Fibroblast of lung (primary cell): Measurements from ENCODE around the gene SRD5A1. TPM values are rescaled to one million over a fixed set of nuclear protein-coding genes. Genes with fewer than 3 reads are reported as not detected.

Experiments used
- DNase-seq, 2 donors: peaks; one replicate each; pipeline versions ENCODE4 v3.0.0 to v3.0.0-alpha.2; 2010; ENCODE audit warnings: low read depth in 2 of 2
- H2AFZ ChIP-seq: 2 replicates; pipeline ENCODE4 v1.5.1; 2012; ENCODE audit warnings: low read length, control low read depth, inconsistent platforms
- H3K27ac ChIP-seq: 2 replicates; pipeline ENCODE4 v1.5.1; 2011; ENCODE audit warnings: low read length, control low read depth; ENCODE audit not compliant: insufficient read depth
- H3K27me3 ChIP-seq: 2 replicates; pipeline ENCODE4 v1.5.1; 2011; ENCODE audit warnings: mild to moderate bottlenecking, low read length; ENCODE audit not compliant: control insufficient read depth, insufficient read depth
- H3K36me3 ChIP-seq: 2 replicates; pipeline ENCODE4 v1.5.1; 2011; ENCODE audit warnings: low read length; ENCODE audit not compliant: control insufficient read depth, insufficient read depth
- H3K4me1 ChIP-seq: 2 replicates; pipeline ENCODE4 v1.5.1; 2011; ENCODE audit warnings: low read length; ENCODE audit not compliant: control insufficient read depth, insufficient read depth; ENCODE audit errors: extremely low read depth
- H3K4me2 ChIP-seq: 2 replicates; pipeline ENCODE4 v1.5.1; 2011; ENCODE audit warnings: low read length, control low read depth; ENCODE audit not compliant: insufficient read depth; ENCODE audit errors: extremely low read depth
- H3K4me3 ChIP-seq, 4 experiments: fragments of 200-600 bp in 1 of 4; sonication (generic) in 1 of 4; replicated peaks in 1 of 4; 2 replicates each; pipeline ENCODE4 v1.5.1; 2011 to 2016; ENCODE audit warnings: low read length in 4 of 4, low read depth in 3 of 4, mild to moderate bottlenecking in 3 of 4, control low read depth in 2 of 4, inconsistent platforms in 1 of 4, mixed read lengths in 1 of 4; ENCODE audit not compliant: insufficient read depth in 1 of 4; ENCODE audit errors: control extremely low read depth in 1 of 4
- H3K79me2 ChIP-seq: 2 replicates; pipeline ENCODE4 v1.5.1; 2012; ENCODE audit warnings: mild to moderate bottlenecking, low read length, inconsistent platforms; ENCODE audit not compliant: control insufficient read depth, insufficient read depth
- H3K9ac ChIP-seq: 2 replicates; pipeline ENCODE4 v1.5.1; 2011; ENCODE audit warnings: mild to moderate bottlenecking, low read length, control low read depth; ENCODE audit not compliant: insufficient read depth
- H3K9me3 ChIP-seq: 2 replicates; pipeline ENCODE4 v1.5.1; 2012; ENCODE audit warnings: low read depth, low read length; ENCODE audit not compliant: control insufficient read depth, insufficient read depth
- H4K20me1 ChIP-seq: 2 replicates; pipeline ENCODE4 v1.5.1; 2011; ENCODE audit warnings: low read length; ENCODE audit not compliant: control insufficient read depth, insufficient read depth; ENCODE audit errors: extremely low read depth
- CTCF ChIP-seq, 2 donors: IDR thresholded peaks in 1 of 2; conservative IDR thresholded peaks in 1 of 2; 1 replicate in 1 of 2; 2 replicates in 1 of 2; pipeline ENCODE4 v1.5.1; 2011 to 2012; ENCODE audit warnings: low read length in 2 of 2, control low read depth in 1 of 2, inconsistent platforms in 1 of 2, low read depth in 1 of 2, mild to moderate bottlenecking in 1 of 2
- EZH2 ChIP-seq: IDR thresholded peaks from 2 replicates; pipeline ENCODE4 v1.5.1; 2012; ENCODE audit warnings: low read length, control low read depth, mild to moderate bottlenecking; ENCODE audit errors: missing control alignments
- polyA plus RNA-seq, 2 donors: library from polyadenylated mRNA; depleted of rRNA in 1 of 2; stranded (reverse) in 1 of 2; unstranded in 1 of 2; fragments of >200 nt; gene quantifications; 2 replicates each; pipeline ENCODE4 v1.2.1, GENCODE V29; 2011 to 2012; ENCODE audit warnings: missing spikeins in 1 of 2
- total RNA-seq: library from RNA; depleted of rRNA; stranded (reverse); fragments of >200 nt; gene quantifications from 2 replicates; pipeline ENCODE4 v1.2.1, GENCODE V29; 2014

Gene SRD5A1
- total and polyA plus RNA-seq, 2 donors (not counting 1 experiment from before 2014, with no cell fraction given) = 12.1 to 20.6 TPM

GRCh38 chr5:6634306-6634705 is 1.1 kb downstream of the SRD5A1 start:
- Histone ChIP-seq H3K4me2 (peak overlapping the region; percentile 88), H3K27ac (peak overlapping the region; percentile 57), H3K36me3 (peaks cover 9% of the 10 kb centered on the region), H3K9me3 (no peaks in the 10 kb centered on the region), H3K4me3 (peak overlapping the region; percentile 84 to 96 (median 90)), H3K4me1 (peaks cover 2% of the 10 kb centered on the region), H3K27me3 (no peaks in the 10 kb centered on the region), H3K79me2 (peaks cover 73% of the 10 kb centered on the region), H4K20me1 (no peaks in the 10 kb centered on the region), H2AFZ (no peak overlapping the region), H3K9ac (peak overlapping the region; percentile 98)
- no peak for DNase-seq
- TF ChIP-seq EZH2 (no peak), CTCF (conservative IDR thresholded peaks at IDR 0.05 in 1 of 2, IDR thresholded peaks at IDR 0.05 in 1 of 2; ENCODE audit: low read depth in 1 of 2, low read length in 2 of 2) (no peak)

GRCh38 chr5:6634788-6635430 is 1.7 kb downstream of the SRD5A1 start:
- no peak overlapping the region for H2AFZ ChIP-seq
- peak overlapping the region; percentile 23 for H3K27ac ChIP-seq
- peak in 1 of 2 donors; percentile 5 for DNase-seq
- peak overlapping the region; percentile 88 for H3K4me2 ChIP-seq
- H3K36me3 ChIP-seq = peaks cover 6% of the 10 kb centered on the region
- no peaks in the 10 kb centered on the region for H3K9me3 ChIP-seq
- H3K4me1 ChIP-seq = peaks cover 2% of the 10 kb centered on the region
- no peaks in the 10 kb centered on the region for H3K27me3 ChIP-seq
- H3K9ac ChIP-seq = no peak overlapping the region
- TF ChIP-seq EZH2 = no peak
- TF ChIP-seq CTCF (conservative IDR thresholded peaks at IDR 0.05 in 1 of 2, IDR thresholded peaks at IDR 0.05 in 1 of 2; ENCODE audit: low read depth in 1 of 2, low read length in 2 of 2) = no peak
- peak overlapping the region; percentile 43 to 96 (median 86) for H3K4me3 ChIP-seq
- peaks cover 68% of the 10 kb centered on the region for H3K79me2 ChIP-seq
- no peaks in the 10 kb centered on the region for H4K20me1 ChIP-seq

GRCh38 chr5:6636293-6636692 is 3.1 kb downstream of the SRD5A1 start:
- no peak for DNase-seq
- TF ChIP-seq CTCF (conservative IDR thresholded peaks at IDR 0.05 in 1 of 2, IDR thresholded peaks at IDR 0.05 in 1 of 2; ENCODE audit: low read depth in 1 of 2, low read length in 2 of 2) = no peak
- TF ChIP-seq EZH2 = no peak
- Histone ChIP-seq H3K27me3 (no peaks in the 10 kb centered on the region), H3K4me1 (peaks cover 2% of the 10 kb centered on the region), H3K4me3 (no peak overlapping the region), H4K20me1 (no peaks in the 10 kb centered on the region), H3K9me3 (no peaks in the 10 kb centered on the region), H3K4me2 (no peak overlapping the region), H3K9ac (no peak overlapping the region), H3K79me2 (peaks cover 55% of the 10 kb centered on the region), H2AFZ (no peak overlapping the region), H3K27ac (no peak overlapping the region), H3K36me3 (peaks cover 2% of the 10 kb centered on the region)
